DND-41 (cell line): ENCODE measurements around the gene CEBPG.

ENCODE experiments used
- EZH2 ChIP-seq: IDR thresholded peaks from 3 replicates; pipeline ENCODE4 v1.6.1; 2012; ENCODE audit warnings: borderline replicate concordance, low read depth, mild to moderate bottlenecking, moderate library complexity, low read length, inconsistent platforms; ENCODE audit not compliant: severe bottlenecking
- TF ChIP-seq, protein P1 (sequence below): IDR thresholded peaks from 2 replicates; pipeline ENCODE4 v1.5.1; 2012; ENCODE audit warnings: borderline replicate concordance, low read length, moderate library complexity, mild to moderate bottlenecking; ENCODE audit not compliant: poor library complexity, severe bottlenecking; ENCODE audit errors: extremely low read depth

DNA sequence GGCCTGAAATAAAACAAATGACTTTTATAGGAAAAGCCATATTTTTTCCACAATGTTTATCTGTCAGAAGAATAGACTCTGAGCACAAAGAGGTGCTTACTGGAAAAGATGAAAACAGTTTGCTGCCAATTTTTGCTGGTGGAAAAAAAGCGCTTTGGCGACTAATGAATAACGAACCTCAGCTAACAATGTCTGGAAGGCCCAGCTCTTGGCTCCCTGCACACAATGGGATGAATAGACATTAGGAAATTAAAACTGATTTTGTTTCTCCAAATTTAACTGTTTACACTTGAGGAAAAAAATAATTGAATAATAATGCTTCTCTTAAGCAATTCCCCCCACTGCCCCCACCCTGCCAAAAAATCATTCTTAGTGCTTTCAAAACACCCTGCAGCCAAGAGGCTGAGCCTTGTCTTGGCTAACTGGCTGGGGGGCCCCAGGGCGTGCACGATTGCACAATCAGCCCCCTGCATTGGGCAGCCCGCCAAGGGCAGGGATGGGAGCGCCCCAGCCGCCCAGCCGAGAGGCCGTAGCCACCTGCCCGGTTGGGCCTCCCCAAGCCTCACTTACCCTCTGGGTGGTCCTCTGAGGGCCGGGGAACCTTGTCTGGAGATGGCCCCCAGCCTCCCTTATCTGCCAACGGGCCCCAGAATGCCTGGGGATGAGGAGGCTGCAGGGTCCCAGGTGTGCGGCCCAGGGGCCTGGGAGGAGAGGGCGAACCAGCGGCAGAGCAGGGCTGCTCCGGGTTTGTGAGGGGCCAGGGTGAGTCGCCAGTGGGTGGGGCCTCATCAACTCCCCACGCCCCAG, 16.8 kb downstream of the CEBPG start:
- TF ChIP-seq, protein P1, sequence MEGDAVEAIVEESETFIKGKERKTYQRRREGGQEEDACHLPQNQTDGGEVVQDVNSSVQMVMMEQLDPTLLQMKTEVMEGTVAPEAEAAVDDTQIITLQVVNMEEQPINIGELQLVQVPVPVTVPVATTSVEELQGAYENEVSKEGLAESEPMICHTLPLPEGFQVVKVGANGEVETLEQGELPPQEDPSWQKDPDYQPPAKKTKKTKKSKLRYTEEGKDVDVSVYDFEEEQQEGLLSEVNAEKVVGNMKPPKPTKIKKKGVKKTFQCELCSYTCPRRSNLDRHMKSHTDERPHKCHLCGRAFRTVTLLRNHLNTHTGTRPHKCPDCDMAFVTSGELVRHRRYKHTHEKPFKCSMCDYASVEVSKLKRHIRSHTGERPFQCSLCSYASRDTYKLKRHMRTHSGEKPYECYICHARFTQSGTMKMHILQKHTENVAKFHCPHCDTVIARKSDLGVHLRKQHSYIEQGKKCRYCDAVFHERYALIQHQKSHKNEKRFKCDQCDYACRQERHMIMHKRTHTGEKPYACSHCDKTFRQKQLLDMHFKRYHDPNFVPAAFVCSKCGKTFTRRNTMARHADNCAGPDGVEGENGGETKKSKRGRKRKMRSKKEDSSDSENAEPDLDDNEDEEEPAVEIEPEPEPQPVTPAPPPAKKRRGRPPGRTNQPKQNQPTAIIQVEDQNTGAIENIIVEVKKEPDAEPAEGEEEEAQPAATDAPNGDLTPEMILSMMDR: no peak
- no peak for TF ChIP-seq EZH2
